Measurements from ENCODE around the gene PTPN1.
"Not testable (repeated sequence)": the region's sequence is repeated elsewhere in the genome, so short reads cannot be mapped to it uniquely, and the experiment has no call there.

The PTPN1 gene

DNA sequence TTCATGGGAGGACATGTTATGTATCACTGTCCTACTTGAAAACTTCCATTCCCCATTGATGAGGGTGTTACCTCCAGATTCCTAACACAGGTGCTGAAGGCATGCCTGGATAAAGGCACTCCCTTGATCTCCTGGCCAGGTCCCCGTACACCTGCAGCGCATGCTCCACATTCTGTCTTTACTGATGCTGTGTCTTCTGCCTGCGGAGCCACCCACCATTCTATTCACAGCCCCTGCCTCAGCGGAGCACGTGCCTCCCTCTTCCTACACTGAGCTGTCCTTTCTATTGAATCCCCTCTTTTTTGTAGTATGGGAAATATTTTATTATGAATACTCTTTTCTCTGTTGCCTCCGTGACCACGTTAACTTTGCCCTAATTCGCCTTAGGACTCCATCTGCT lies 25.0 kb downstream of the PTPN1 start:
- no peak for DNase-seq

DNA sequence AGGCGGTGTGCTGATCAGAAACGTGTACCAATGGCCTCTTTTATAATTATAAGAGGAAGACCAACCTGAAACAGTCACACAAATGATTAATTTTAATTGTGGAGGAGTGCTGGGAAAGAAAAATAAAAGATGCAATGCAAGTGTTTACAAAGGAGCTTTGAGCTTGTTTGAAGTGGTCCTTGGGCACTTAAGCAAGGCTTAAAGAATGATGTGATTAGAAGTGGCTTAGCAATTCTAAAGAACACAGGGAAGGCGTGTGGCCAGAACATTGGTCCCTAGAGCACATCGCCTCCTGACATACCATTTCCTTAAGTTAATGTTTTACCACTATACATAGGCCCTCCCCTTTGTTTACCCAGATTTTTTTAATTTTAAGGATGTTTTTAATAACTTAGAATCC lies 26.1 kb downstream of the PTPN1 start:
- DNase-seq: no peak

DNA sequence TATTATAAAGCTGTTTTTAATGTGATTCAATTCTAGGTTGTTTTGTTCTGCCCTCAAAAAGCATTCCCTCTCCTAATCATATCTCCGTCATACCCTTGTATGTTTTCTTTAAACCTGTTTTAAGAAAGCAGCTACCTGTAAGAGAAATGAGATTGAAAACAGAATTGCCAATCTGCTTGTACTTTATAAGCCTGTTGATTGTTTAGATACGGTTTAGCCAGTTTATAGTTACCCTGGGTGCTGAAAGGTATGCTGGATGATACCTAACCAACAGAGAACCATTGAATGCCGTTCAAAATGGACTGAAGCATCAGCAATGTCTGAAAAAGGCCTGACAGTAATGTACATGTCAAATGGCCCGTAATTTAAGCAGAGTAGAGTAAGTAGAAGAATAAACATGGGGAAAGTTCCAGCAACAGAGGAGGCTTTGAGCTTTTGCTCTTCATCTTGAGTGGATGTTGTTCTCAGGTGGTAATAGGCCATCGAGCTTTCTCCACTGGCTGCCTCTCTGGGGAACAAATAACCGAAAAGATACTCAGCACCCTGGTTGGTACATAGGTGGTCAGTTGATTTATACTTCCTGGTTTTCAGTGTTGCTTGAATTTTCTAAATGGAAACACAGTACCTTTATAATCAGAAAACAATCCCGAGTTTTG lies 27.5 kb downstream of the PTPN1 start:
- no peak for DNase-seq

DNA sequence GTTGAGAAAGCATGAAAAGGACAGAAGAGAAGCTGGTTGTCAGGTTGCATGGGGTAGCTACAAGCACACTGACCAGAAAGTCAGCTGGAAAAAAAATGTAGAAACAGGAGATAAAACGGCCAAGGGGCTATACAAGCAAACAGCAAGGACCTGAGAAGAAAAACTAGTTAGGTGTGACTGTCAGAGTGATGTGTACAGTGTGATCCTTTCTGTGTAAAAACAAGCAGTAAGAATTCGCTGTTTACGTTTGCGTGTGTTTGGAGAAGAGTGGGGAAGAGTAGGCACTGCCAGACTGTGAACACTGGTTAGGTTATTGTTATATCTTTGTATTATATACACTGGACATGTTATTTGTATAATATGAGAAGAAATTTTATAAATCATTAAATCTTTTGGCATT lies 28.1 kb downstream of the PTPN1 start:
- no peak for DNase-seq

DNA sequence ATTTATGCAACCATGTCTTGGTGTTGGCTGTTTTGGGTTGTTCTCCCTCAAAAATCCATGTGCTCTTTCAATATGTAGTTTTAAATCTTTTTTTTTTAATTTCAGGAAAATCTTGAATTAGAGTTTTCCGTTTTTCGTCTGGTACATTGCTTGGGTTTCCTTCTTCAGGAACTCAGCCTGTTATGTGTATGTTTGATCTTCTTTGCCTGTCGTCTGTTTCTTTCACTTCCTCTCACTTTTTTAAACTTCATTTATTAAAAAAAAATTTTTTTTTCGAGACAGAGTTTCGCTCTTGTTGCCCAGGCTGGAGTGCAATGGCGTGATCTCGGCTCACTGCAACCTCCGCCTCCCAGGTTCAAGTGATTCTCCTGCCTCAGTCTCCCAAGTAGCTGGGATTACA lies 29.6 kb downstream of the PTPN1 start:
- not testable (repeated sequence) for DNase-seq

DNA sequence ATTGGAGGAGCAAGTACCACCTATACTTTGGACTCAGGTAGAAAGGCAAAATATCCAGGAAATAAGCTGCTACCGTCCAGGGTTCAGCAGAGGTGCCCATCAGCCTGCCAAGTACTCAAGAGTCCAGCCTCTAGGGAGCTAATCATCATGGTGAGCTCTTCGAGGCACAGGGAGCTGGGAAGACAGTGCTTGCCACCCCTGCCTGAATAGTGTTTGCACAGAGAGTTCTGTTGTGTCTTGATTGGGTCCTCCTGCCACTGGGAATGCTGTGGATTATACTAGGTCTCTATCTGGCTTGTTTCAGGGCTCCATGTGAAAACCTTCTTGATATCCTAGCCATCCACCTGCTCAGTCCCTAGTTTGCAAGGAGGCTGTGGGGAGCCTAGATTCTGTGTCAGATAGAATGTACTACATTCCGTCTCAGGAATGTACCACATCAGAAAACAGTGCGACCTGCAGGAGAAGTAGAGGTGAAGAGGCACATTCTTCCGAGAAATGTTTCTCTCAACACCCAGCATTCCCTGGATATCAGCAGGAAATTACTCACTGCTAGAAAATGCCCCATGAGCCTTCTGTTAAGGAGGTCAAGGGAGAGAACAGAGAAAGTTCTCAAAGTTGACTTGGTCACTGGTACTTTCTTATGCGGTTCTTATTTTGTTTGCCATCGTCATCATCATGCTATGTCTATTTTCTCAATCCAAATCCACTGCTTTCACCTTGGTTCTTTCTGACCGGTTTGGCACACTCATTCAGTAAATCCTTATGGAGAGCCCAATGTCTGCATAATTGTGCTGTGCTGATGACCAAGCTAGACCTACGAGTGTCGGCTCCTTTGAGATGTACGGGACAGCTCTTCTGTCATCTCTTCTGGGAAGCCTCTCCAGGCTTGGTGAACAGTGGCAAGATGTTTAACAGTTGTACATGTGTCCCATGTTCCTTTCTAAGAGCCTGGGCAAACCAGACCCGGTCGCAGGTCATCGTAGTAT lies 30.7 kb downstream of the PTPN1 start:
- DNase-seq: no peak

DNA sequence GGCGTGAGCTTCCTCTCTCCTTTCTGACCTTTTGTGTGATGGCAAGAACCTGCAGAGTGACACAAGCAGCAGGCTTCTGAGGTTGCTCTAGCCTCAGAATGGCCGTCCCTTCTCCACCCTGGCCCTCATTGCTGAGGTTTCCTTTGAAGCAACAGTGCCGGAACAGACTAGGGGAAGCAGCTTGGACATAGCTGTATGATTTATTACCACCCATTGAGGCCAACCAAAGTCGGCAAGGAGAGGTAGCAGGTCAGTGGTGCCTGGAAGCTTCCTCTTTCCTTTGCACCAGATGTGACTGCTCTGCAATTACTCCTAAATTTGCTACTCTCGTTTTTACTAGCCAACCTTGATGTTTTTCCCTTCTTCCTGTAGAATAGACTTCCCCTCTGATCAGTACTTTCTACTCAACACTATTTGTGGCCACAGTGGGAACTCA lies 31.4 kb downstream of the PTPN1 start:
- DNase-seq: no peak

DNA sequence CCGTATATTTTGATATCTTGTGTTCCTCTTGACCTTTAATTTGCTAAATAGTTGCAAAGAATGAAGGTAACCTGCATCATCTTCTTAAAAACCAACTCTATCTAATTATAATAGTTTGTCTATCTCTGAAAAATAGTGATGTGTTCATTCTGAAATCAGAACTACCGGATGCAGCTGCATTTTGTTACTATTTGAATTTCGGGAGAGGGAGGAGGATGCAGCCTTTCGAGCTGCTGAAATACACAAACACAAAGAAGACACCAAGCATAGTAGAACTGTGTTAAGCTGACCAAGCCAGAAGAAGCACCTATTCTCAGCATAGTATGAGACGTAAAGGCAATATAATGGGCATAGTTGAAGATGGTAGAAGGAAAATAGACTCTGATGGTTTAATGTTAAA lies 33.1 kb downstream of the PTPN1 start:
- no peak for DNase-seq

DNA sequence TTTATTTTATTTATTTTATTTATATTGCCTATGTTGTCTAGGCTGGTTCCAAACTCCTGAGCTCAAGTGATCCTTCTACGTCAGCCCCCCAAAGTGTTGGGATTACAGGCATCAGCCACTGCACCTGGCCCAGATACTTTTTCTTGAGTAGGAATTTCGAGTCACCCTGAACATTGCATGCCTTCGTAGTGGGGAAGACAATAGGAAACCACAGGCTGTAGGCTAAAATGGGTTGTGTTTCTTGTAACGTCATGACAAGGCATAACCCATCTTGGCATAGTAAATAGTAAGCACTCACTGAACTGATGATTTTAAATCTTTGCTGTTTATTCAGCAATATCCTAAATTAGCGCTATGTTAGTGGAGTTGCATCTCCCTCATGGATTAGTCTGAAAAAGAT lies 34.9 kb downstream of the PTPN1 start:
- DNase-seq: no peak

DNA sequence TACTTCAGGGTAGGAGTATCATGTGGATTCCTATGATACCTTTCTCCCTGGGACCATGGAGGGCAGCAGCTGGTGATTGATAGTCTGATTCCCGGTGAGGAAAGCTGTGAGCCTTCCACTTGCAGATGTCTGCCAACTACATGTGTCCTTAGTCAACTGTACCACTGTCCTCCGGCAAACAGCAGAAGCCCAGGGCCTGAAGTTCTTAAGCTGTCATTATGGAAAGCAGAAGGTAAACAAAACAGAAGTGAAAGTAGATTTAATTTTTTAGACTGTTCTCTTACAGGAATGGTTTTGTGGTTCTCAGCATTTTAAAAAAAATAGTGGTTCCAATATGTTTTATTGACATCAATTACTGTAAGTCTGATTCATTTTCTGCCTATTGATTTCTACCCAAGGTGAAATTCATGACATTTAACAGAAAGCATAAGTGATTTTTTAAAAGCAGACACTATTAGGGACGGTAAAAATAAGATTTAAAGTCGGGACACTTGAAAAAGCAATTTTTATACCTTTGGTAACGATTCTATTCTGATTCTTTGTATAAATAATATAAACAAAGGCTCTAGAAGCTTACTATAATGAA lies 36.6 kb downstream of the PTPN1 start:
- DNase-seq: peak in 1 of 2 experiments; percentile 8

DNA sequence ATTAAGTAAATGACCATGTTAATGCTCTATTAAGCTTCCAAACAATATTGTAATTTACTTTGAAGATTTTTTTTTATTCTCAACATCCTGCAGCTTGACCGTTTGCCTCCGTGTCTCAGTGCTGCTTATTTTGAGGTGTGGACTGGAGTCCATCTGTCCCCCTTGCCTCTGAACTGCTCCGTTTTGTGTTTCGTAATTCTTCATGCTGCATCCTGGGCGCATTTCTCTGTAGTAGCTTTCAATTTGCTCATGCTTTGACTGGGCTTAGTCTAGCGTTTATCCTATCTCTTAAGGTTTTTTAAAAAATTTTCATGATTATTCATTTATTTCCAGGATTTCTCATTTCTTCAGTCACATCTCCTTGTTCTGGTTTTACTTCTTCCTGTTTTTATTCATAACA lies 37.8 kb downstream of the PTPN1 start:
- DNase-seq: no peak

DNA sequence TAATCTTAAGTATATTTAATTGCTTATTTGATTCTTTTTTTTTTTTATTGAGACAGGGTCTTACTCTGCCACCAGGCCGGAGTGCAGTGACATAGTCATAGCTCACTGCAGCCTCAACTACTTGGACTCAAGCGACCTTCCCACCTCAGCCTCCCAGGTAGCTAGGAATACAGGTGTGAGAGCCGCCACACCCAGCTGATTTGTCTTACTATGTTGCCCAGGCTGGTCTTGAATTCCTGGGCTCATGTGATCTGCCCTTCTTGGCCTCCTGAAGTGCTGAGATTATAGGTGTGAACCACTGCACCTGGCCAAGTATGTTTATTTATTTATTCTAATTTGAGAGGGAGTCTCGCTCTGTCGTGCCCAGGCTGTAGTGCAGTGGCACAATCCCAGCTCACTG lies 38.2 kb downstream of the PTPN1 start:
- no peak for DNase-seq

DNA sequence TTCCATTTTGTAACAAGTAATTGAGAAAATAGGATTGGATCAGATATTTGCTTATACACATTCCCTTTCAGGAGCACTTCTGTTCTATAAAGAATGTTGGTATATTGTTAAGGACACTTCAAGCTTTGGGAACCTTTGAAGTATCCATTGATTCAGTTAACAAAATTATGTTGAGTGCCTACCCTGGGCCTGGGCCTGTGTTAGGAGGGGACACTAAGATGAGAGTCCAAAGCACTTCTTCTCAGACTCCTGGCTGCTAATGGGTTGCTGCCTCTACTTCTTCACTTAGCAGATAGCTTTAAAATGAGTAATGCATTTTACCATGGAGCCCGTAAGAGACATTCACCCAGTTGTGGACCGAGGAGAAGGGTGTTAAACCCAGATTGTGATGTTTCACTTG lies 40.3 kb downstream of the PTPN1 start:
- no peak for DNase-seq

DNA sequence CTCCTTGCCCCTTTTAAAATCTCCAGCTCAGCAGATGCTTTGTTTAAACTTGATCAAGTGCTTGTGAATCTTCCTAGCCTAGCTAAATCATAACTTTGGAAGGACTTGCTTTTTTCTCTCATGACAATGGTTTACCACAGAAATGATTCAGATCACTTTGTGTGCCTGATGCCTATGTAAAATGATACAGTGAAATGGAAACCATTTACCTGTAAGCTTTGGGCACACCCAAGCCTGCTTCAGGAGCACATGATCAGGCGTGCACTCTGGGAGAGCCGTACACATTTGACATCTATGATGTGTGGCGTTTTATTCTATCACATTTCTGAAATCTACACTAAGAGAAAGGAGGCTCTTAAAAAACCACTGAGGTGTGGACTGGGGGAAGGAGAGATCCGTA lies 41.1 kb downstream of the PTPN1 start:
- no peak for DNase-seq

DNA sequence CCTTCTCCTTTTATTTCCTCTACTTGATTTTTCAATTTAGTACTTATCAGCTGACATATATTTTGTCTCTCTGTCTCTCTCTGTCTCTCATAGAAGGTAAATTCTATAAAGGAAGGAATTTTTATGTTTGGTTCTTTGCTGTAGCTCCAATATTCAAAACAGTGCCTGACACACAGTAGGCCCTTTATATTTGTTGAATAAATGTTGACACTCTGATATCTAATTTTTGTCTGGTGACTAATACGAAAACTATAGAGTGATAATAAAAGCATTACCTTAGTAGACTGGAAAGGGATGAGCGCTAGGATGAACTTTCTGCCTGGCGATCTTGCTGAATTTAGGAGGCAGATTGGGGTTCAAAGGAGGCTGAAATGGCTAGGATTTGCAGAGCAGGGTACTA lies 42.8 kb downstream of the PTPN1 start:
- no peak for DNase-seq

DNA sequence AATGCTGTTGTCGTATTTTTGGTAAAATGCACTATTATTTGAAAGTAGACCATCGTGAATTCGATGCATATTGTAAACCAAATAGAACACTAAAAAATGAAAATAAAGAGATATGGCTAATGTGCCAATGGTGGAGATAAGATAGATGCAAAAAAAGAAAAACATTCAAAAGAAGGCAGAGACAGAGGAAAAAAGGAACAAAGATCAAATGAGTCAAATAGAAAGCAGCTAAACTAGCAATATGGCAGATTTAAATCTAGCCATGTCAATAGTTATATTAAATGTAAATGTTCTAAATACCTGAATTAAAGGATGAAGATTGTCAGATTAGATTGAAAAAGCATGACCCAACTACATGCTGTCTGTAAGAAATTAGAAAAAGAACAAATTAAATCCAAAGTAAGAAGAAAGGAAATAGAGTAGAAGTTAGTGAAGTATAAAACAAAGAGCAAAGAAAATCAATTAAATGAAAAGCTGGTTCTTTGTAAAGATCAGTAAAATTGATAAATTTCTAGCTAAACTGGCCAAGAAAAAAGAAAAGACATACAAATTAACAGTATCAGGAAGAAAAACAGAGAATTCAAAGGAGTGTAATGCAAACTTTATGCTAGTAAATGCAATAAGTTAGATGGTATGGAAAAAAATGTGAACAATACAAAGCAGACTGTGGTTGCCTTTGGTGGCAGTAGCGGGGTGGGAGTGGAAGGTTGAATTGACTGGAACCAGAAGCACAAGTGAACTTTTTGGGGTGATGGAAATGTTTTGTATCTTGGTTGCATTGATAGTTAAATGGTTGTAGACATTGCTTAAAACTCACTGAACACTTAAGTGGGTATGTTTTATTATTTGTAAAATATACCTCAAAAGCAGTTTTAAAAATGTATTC lies 44.8 kb downstream of the PTPN1 start:
- DNase-seq: no peak

DNA sequence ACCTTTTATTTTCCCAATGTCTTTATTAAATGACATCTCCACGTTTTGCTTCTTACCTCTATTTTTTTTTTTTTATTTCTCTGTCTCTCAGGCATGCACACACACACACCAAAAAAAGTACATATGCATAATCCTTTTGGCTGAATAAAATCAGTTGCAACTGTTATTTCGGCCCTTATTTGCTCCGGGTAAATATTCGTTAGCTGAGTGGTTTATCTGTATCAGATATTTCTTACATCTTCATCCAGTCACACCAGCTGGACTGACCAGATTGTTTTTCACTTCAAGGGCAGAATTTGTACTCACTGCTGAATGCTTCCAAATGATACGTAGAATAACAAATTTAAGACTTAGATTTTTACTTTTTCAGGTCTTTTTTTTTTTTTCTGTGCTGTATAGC lies 45.5 kb downstream of the PTPN1 start:
- no peak for DNase-seq

DNA sequence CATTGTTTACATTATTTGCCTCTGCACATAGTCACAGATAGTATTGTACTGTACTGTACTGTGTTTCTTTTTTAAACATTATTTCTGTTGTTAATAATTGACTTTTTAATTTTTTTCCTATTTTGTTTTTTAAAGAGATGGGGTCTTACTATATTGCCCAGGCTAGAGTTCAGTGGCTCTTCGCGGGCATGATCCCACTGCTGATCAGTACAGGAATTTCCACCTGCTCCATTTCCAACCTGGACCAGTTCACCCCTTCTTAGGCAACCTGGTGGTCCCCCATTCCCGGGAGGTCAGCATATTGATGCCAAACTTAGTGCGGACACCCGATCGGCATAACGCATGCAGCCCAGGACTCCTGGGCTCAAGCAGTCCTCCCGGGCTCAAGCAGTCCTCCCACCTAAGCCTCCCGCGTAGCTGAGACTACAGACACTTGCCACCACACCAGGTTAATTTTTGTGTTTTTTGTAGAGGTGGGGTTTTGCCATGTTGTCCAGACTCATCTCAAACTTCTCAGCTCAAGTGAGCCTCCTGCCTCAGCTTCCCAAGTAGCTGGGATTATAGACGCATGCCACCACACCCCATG lies 47.5 kb downstream of the PTPN1 start:
- DNase-seq: no peak

DNA sequence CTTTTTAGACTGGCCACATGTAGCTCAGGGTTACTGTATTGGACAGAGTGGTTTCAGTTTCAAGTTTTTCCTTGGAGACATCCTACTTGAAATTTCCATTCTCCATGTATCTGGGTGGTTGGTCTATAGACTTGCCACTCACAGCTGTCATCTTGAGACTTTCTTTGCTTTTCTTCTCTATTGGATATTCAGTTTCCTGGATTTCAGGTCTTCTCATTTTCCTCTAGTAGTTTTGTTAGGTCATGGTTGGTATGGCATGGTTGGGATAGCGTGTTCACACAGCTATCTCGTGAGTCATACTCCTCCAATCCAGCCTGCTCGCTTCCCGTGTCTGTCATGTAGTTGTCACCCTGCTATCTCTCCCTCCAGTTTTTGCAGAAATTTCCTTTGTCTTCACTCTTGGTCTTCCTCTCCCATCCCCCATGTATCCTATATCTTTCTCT lies 48.3 kb downstream of the PTPN1 start:
- DNase-seq: no peak

DNA sequence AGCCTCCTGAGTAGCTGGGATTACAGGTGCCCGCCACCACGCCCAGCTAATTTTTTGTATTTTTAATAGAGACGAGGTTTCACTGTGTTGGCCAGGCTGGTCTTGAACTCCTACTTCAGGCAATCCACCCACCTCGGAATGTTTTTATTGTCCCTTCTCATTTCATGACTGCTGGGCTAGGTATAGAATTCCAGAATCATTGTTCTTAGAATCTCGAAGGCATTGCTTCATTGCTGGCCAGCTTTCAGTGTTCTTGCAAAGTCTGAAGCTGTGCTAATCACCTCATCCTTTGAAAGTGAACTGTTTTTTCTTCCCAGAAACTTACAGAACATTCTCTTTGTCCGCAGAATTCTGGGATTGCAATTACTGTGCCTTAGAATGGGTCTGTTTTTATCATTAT lies 49.0 kb downstream of the PTPN1 start:
- no peak for DNase-seq

DNA sequence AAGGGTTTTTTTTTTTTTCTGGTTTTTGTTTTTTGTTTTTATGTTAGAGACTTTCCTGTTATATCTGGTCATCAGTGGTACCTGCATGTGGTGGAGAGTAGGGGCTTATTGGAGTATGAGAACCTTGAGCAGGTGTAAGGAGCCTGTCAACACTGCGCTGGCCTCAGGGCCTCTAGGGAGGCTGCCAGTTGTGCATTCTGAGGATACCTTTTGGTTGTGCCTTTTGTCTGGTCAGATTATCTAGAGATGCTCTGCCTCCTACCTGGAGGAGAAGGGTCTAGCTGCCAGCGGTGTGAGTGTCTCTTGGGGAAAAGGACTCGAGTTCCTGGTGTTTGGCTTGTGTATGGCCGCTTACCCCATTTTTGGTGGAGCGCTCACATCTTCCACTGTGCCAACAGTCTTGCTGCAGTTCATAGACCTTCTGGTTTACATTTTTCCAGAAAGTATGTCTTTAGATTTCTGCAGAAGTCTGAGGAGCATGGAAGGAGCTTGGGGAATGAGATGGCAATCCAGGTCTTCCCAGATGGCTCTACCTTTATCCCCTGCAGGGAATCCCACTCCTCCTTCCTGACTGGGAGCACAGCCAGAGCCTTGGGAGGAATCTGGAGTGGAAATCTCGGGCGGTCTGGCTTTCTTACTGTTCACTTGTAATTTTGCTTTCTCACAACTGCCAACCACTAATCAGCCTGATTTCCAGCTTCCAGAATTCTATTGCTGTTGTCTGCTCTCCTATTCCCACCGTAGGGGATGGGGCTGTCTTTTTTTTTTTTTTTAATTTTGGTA lies 49.9 kb downstream of the PTPN1 start:
- DNase-seq: peak in 1 of 2 experiments; percentile 65

DNA sequence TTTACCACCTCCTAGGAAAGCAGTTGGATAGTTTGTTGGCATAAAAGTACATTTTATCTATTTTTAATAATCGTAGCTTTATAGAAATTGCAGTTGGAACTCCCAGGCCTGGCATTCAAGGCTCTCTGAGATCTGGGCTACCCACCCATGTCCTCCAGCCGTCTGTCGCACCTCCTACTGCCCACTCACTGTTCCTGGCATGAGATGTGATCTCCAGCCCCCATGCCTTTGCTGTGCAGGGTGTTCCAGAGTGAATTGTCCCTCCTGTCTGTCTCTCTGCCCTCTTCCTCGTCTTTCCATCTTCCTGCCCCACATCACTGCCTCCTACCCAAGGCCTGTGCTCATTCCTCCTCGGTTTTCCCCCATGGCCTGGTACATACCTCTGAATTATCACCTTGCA lies 50.7 kb downstream of the PTPN1 start:
- DNase-seq: peak in 1 of 2 experiments; percentile 10

Data from NCI-H446 (cell line).